GM12891 (cell line): Measurements from ENCODE around the gene VPS26B.

Experiments
- POLR2A ChIP-seq: IDR thresholded peaks from 2 replicates; pipeline ENCODE4 v1.6.1; 2011; ENCODE audit warnings: low read depth, low read length, control low read depth
- TAF1 ChIP-seq: IDR thresholded peaks from 2 replicates; pipeline ENCODE4 v1.6.1; 2011; ENCODE audit warnings: low read depth, low read length, control low read depth

GRCh38 chr11:134245434-134245833 lies 21.0 kb downstream of the VPS26B start:
- TF ChIP-seq POLR2A, result no peak
- no peak for TF ChIP-seq TAF1
